Left renal pelvis (tissue), 4 donors: ENCODE data around the gene TFR2. TPM values are rescaled to one million over a fixed set of nuclear protein-coding genes. Genes with fewer than 3 reads are reported as not detected.
A peak's percentile ranks its signal among the peaks of the same experiment; 100 is the strongest.

Experiments used
- DNase-seq, 4 donors: peaks; one replicate each; pipeline ENCODE4 v3.0.0-alpha.2; 2013; ENCODE audit warnings: low read depth in 4 of 4, low spot score in 3 of 4
- polyA plus RNA-seq, 4 donors: library from polyadenylated mRNA; unstranded; fragments of 120-200 nt; gene quantifications; one replicate each; pipeline ENCODE4 v1.2.1, GENCODE V29; 2013; ENCODE audit not compliant: insufficient read length in 4 of 4

The TFR2 gene
- polyA plus RNA-seq, 4 donors: 0.64 to 3.5 (median 1.3) TPM

DNA sequence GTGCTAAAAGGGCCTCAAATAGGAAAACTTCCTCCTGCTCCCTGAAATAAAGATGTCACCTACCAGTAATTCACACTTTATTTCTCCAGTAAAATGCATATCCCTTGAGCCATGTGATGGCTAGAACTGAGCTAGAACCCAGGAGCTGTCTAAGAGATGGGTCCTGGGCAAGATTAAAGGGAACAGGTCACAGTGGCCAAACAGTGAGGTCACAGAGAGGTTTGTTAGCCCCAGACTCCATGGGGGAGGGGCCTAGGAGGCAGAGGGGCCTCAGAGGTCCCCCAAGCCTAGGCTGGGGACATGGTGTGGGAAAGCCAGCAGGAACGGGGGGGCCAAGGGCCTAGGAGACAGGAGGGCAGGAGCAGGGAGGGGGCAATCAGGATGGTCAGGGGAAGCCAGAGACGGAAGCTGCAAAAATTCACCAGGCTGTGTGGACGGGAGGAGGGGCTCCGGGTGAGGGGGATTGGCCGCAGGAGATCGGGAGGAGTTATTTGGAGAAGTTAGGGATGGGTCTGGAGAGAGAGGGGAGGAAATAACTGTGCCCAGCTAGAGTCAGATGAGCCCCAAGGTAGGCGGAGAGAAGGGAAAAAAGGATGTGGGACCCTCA, 51.9 kb downstream of the TFR2 start:
- DNase-seq: no peak

DNA sequence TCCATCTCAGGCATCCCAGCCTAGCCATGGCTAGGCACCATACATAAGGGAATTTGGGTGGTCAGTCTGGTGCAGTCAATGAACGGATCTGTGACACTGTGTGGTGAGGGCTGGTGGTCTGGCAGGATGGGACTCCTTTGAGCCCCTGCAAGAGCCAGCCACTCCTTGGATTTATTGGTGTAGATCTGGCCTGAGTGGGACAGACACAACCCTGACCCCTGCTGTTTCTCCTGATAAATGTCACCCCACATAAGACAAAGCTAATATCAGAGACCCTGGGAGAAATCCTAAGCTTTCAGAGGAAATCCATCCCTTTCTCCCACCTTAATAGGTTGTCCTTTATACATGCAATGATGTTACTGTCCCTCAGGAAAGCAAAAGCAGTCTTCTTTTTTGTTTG, 52.9 kb downstream of the TFR2 start:
- DNase-seq: no peak

DNA sequence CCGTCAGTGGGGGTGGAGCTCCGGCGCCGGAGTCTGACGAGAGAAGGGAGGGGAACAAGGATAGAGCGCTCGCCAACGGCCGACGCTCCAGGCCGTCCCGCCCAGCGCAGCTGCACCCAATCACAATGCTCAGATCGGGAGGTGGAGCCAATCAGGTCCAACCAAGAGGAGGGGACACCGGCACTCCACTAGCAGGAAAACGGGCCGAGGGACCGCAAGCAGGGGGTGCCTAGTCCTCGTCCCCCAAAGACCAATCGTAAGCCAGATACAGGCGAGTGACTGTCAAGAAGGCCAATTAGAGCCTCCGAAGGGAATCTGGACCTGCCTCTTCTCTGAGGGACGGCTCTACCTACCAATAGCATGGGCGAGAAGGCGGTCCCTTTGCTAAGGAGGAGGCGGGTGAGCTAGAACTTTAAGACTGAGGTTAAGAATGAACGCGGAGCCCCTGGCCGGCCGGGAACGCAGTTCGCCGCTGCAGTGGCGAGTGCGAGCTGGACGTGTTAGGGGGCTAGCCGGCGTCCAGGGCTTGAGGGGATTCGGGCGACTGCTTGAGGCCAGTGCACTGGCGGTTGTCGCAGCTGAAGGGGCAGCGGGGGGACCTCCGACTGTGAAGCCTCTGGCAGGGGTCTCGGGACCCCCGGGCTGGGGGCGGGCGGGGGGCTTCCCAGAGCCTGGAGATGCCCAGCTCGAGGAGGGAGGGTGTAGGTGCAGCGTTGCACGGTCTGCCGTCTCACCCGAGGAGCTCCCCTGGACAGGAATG, 54.9 kb downstream of the TFR2 start, which contains the start of gene FBXO24:
TSS of gene FBXO24 (plus strand) at position 63 of the 760 bp plus-strand sequence. CDS start at position 361, 298 bp downstream.
- peak; percentile 99 to 100 (median 99) for DNase-seq

- DNase-seq: no peak
These were observed 55.7 kb downstream of the TFR2 start, which contains the start of gene LRCH4 for GRCh38 chr7:100585511-100586265. Gene LRCH4 (minus strand): TSS chr7:100586129. CDS start chr7:100586100, 29 bp downstream.

DNA sequence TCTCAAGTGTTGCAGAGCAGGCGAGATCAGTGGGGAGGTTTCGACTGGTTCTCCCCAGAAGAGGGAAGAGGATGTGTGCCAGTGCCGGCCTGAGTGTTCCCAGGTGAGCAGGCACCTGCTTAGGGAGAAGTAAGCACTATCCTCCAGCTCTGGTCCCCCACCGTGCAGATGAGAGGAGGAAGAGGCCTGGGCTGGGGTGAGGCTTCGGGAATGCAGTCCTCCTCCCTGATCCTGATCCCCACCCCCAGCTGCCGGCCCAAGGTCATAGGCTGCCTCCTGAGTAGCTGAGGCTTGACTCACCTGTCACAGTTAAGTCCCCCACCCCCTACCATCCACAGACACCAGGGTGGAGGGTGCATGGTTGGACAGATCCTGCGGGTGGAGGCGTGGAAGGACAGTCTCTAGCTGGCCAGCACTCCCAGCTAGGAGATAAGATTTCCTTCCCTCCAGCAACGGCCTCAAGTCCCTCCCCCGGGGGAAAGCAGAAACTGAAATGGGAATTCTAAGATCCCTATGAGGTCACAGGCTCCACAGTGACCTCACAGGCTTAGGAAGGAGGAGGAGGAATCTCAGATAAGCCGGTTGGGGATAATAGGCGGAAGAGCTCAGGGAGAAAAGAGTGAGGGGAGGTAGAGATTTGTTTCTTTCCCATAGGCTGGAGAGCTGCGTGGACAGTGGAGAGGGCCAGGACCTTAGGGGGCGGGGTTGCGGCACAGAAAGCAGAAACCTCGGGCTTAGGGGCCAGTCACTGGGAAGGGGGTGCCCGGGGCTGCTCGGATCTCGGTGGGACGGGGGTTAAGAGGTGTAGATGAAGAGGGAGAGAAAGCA, 56.5 kb downstream of the TFR2 start:
- no peak for DNase-seq

GRCh38 chr7:100584054-100584682, 57.2 kb downstream of the TFR2 start:
- DNase-seq: no peak

- no peak for DNase-seq
These were observed 58.0 kb downstream of the TFR2 start for GRCh38 chr7:100583132-100584053.

GRCh38 chr7:100582650-100583049, 58.7 kb downstream of the TFR2 start:
- no peak for DNase-seq

DNA sequence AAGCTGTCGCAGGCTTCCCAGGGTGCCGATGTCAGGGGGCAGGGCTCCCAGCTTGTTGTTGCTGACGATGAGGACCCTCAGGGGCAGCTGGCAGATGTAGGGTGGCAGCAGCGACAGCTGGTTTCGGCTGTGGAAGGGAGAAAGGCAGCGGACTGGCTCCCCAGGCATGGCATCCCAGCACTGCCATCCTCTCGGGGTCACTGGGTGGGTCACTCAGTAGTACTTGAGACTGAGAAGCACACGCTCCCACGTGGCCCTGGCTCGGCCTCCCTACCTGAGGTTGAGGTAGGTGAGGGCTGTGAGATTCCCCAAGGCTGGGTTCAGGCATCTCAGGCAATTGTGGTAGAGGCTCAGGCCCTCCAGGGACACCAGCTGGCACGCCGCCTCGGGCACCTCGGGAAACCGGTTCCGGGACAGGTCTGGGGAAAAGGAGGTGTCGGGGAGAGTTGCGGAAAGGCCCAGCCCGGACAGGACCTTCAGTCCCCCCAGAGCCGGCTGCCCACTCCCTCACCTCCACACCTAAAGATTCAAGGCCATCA, 59.2 kb downstream of the TFR2 start:
- no peak for DNase-seq

DNA sequence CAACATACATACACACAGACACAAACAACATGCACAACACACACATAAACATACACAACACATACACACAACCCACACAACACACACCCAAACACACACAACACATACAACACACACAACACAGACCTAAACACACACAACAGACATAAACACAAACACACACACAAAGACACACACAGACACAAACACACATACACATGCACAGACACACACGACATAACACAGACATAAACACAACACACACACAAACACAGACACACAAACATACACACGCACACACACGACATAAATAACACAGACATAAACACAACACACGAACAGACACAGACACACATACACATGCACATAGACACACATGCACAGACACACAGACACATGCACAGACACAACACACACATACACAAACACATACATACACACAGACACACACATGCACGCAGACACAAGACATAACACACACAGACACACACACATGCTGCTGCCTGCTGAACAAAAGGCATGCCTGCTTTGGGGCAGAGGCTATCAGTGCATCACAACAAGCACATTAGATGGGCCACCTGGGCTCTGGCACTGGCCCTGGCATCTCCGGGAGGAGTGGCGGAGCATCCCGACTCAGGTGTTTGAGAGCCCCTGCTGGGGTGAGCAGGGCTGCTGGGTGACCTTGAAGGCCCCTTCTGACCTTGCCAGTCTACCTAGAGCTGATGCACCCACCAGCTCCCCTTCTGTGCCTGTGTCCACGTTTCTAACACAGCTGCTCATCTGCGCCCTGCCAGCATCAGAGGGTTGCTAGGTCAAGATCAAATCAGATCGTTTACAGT, 60.7 kb downstream of the TFR2 start:
- no peak for DNase-seq

DNA sequence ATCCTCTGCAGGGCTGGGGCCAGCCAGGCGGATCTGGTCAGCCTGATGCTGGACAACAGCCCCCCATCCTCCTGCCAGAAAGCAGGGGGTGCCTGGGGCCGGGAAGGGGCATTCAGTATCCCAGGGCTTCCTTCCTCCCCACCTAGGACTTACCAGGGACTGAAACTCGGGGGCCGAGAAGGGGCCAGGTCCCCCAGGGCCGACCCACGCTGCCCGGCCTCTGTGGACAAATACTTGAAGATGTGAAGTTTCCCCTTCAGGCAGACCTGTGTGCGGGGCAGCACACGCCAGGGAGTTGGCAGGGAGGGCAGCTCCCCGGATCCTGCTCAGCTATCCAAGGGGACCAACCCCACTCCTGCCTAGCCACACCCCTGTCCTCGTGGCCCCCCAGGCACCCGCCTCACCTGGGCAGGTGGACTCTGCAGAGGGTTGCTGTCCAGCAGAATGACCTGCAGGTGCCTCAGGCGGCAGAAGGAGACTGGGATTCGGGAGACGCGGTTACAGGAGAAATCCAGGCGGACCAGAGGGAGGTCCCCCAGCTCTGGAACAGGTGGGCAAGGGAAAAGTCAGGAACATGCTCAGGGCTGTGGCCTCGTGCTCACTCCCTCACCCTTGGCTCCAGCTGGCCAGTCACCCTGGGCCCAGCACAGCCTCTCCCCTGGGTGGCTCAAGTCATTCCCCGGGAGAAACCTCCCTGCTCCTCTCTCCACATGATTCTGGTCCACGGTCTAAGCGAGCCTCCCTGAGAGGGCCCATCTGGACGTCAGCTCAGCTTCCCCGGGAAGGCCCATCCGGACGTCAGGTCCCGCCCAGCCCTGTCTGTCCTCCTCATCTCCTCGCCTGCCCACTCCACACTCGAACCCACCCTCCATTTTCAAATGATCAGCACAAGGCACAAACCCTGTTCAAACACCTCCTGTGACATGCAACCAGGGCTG, 62.8 kb downstream of the TFR2 start:
- no peak for DNase-seq

DNA sequence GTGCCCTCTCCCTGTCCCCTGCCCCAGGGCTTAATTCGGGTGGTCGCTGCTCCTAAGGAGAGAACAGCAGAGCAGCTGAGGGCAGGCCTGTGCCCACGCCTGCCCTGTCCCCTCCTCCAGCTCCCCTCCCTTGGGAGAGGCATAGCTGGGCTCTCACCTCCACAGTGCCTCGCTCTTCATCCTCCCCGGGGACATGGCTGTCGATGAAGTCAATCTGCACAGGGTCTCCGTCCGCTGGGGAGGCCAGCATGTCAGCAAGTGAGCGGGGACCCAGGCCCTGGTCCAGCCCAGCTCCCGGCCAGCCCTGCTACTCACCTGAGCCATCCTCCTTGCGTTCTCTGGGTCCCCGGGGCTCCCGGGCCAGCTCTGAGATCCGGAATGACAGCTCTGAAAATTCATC, 63.8 kb downstream of the TFR2 start:
- no peak for DNase-seq

DNA sequence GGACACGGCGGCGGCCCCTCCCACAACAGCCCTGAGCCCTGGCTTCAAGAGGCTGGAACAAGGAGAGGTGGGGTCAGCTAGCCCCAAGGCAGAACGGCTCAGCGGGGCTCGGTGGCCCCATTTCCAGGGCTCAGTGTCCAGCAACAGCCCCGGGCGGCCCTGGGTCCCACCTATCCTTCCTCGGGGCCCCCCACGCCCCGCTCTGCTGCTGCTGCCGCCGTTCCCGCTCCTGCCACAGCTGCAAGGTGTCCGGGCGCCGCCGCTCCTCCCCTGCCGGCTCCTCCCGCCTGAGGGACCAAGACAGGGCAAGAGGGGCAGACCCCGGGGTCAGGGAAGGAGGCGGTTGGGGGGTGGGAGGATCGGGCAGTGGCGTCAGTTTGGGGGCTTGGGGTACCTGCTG, 64.2 kb downstream of the TFR2 start:
- DNase-seq: no peak

DNA sequence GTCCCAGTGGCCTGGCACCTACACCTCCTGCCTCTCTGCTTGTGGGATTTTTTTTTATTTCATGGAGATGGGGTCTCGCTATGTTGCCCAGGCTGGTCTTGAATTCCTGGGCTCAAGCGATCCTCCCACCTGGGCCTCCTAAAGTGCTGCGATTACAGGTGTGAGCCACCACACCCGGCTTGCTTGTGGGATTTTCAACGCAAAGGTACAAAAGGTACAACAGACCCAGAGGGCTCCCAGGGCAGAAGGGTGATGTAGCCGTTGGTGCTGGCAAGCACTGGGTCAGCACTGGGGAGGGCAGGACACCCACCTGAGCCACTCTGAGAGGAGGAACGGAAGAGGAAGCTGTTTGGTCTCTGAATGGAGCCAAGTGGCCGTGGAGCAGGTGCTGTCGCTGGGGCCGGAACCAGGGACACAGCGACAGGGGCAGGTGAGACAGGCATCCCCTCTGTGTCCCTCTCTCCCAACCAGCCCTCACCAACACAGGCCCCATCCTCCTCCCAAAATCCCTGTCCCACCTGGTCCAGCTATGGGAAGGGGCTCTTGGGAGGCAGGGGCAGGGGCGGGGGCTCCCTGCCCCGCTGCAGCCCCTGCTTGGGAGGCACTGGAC, 64.9 kb downstream of the TFR2 start:
- DNase-seq: no peak

GRCh38 chr7:100575746-100576383, 65.5 kb downstream of the TFR2 start:
- DNase-seq: no peak

- DNase-seq: no peak
These were observed 66.1 kb downstream of the TFR2 start for GRCh38 chr7:100575206-100575631.
